Stimulated activated CD8-positive, alpha-beta memory T cell treated with anti-CD3 and anti-CD28 coated beads, Interleukin-12 subunit alpha, Interleukin-12 subunit beta, amount 100 ng/mL, for 24 hours (primary cell): ENCODE results near the gene SGPL1.

ENCODE experiments used
- DNase-seq: peaks from one replicate; pipeline ENCODE4 v3.0.0-alpha.2; 2020; ENCODE audit errors: extremely low read depth

SGPL1 gene

GRCh38 chr10:70809726-70810125 is 6.0 kb upstream of the SGPL1 start:
- no peak for DNase-seq

- no peak for DNase-seq
These were observed 4.8 kb upstream of the SGPL1 start for GRCh38 chr10:70810967-70811366.

- no peak for DNase-seq
These were observed 3.9 kb upstream of the SGPL1 start for GRCh38 chr10:70811881-70812280.

GRCh38 chr10:70812814-70813213 is 2.9 kb upstream of the SGPL1 start:
- no peak for DNase-seq

GRCh38 chr10:70814126-70814525 is 1.6 kb upstream of the SGPL1 start:
- no peak for DNase-seq

GRCh38 chr10:70816220-70816894 is 609 bp downstream of the SGPL1 start:
- DNase-seq = peak; percentile 3

- DNase-seq = no peak
These were observed 5.4 kb downstream of the SGPL1 start for GRCh38 chr10:70820976-70821750.

- no peak for DNase-seq
These were observed 6.5 kb downstream of the SGPL1 start for GRCh38 chr10:70822076-70822820.

GRCh38 chr10:70827086-70827757 is 11.5 kb downstream of the SGPL1 start:
- DNase-seq = no peak

GRCh38 chr10:70828923-70829322 is 13.2 kb downstream of the SGPL1 start:
- DNase-seq = no peak

GRCh38 chr10:70829543-70829942 is 13.8 kb downstream of the SGPL1 start:
- no peak for DNase-seq

- no peak for DNase-seq
These were observed 14.4 kb downstream of the SGPL1 start for GRCh38 chr10:70830164-70830563.

- no peak for DNase-seq
These were observed 16.5 kb downstream of the SGPL1 start for GRCh38 chr10:70832221-70832620.

GRCh38 chr10:70832852-70833528 is 17.2 kb downstream of the SGPL1 start:
- DNase-seq = no peak

- no peak for DNase-seq
These were observed 17.9 kb downstream of the SGPL1 start for GRCh38 chr10:70833601-70834000.

GRCh38 chr10:70834021-70834420 is 18.3 kb downstream of the SGPL1 start:
- no peak for DNase-seq

- no peak for DNase-seq
These were observed 18.8 kb downstream of the SGPL1 start for GRCh38 chr10:70834441-70835151.

- DNase-seq = no peak
These were observed 20.6 kb downstream of the SGPL1 start for GRCh38 chr10:70836319-70836718.

- no peak for DNase-seq
These were observed 21.9 kb downstream of the SGPL1 start for GRCh38 chr10:70837660-70838059.

- DNase-seq = no peak
These were observed 22.6 kb downstream of the SGPL1 start for GRCh38 chr10:70838270-70838805.

GRCh38 chr10:70840836-70841235 is 25.1 kb downstream of the SGPL1 start:
- no peak for DNase-seq
